H9 (cell line): ENCODE measurements around the gene COASY. TPM values are rescaled to one million over a fixed set of nuclear protein-coding genes. Genes with fewer than 3 reads are reported as not detected.

Experiments used
- DNase-seq: peaks from one replicate; pipeline ENCODE4 v3.0.0-alpha.2; 2017
- H2AFZ ChIP-seq: one replicate; pipeline ENCODE4 v1.6.1; 2013; ENCODE audit warnings: mild to moderate bottlenecking, low read length, control low read depth, moderate library complexity
- H2AK5ac ChIP-seq: 2 replicates; pipeline ENCODE4 v1.6.1; 2013; ENCODE audit warnings: low read length, control low read depth, mixed read lengths; ENCODE audit not compliant: insufficient read length
- H2BK120ac ChIP-seq: one replicate; pipeline ENCODE4 v1.6.1; 2013; ENCODE audit warnings: low read depth, mild to moderate bottlenecking, low read length, control low read depth, inconsistent platforms; ENCODE audit not compliant: poor library complexity, severe bottlenecking
- H2BK12ac ChIP-seq: 2 replicates; pipeline ENCODE4 v1.6.1; 2013; ENCODE audit warnings: low read length, control low read depth, mixed read lengths, low read depth; ENCODE audit not compliant: insufficient read length
- H2BK15ac ChIP-seq: 2 replicates; pipeline ENCODE4 v1.6.1; 2013; ENCODE audit warnings: low read depth, low read length, control low read depth
- H2BK20ac ChIP-seq: one replicate; pipeline ENCODE4 v1.6.1; 2013; ENCODE audit warnings: low read depth, mild to moderate bottlenecking, low read length, control low read depth, inconsistent platforms; ENCODE audit not compliant: poor library complexity, severe bottlenecking
- H2BK5ac ChIP-seq: 2 replicates; pipeline ENCODE4 v1.6.1; 2013; ENCODE audit warnings: low read length, control low read depth, mixed read lengths; ENCODE audit not compliant: insufficient read length
- H3K14ac ChIP-seq: 2 replicates; pipeline ENCODE4 v1.6.1; 2013; ENCODE audit warnings: low read length, control low read depth; ENCODE audit not compliant: insufficient read depth
- H3K18ac ChIP-seq: 2 replicates; pipeline ENCODE4 v1.6.1; 2013; ENCODE audit warnings: low read depth, mild to moderate bottlenecking, mixed read lengths, low read length, control low read depth; ENCODE audit not compliant: insufficient read length
- H3K23ac ChIP-seq: 2 replicates; pipeline ENCODE4 v1.6.1; 2013; ENCODE audit warnings: low read length, control low read depth, mixed read lengths, low read depth; ENCODE audit not compliant: insufficient read length
- H3K23me2 ChIP-seq: 2 replicates; pipeline ENCODE4 v1.6.1; 2013; ENCODE audit warnings: low read depth, mild to moderate bottlenecking, mixed read lengths, low read length, control low read depth; ENCODE audit not compliant: insufficient read length, poor library complexity, severe bottlenecking
- H3K27ac ChIP-seq: 2 replicates; pipeline ENCODE4 v1.5.1; 2013; ENCODE audit warnings: low read length, control low read depth, mixed read lengths, low read depth; ENCODE audit not compliant: insufficient read length
- H3K27me3 ChIP-seq: 2 replicates; pipeline ENCODE4 v1.6.1; 2013; ENCODE audit warnings: low read length, control low read depth, inconsistent platforms; ENCODE audit not compliant: insufficient read depth
- H3K4ac ChIP-seq: 2 replicates; pipeline ENCODE4 v1.6.1; 2013; ENCODE audit warnings: low read depth, mild to moderate bottlenecking, control low read depth, inconsistent platforms, low read length, moderate library complexity
- H3K4me1 ChIP-seq: 2 replicates; pipeline ENCODE4 v1.6.1; 2013; ENCODE audit warnings: low read length, control low read depth, inconsistent platforms; ENCODE audit not compliant: insufficient read depth
- H3K4me2 ChIP-seq: 2 replicates; pipeline ENCODE4 v1.6.1; 2013; ENCODE audit warnings: low read length, control low read depth, mixed read lengths; ENCODE audit not compliant: insufficient read length, insufficient read depth
- H3K56ac ChIP-seq: 2 replicates; pipeline ENCODE4 v1.6.1; 2013; ENCODE audit warnings: low read depth, mild to moderate bottlenecking, mixed read lengths, low read length, control low read depth; ENCODE audit not compliant: insufficient read length
- H3K79me1 ChIP-seq: 2 replicates; pipeline ENCODE4 v1.6.1; 2013; ENCODE audit warnings: low read depth, mild to moderate bottlenecking, moderate library complexity, low read length, control low read depth, inconsistent platforms; ENCODE audit not compliant: insufficient read depth, poor library complexity, severe bottlenecking
- H3K79me2 ChIP-seq: 2 replicates; pipeline ENCODE4 v1.6.1; 2013; ENCODE audit warnings: low read length, control low read depth, inconsistent platforms; ENCODE audit not compliant: insufficient read depth
- H3K9ac ChIP-seq: 2 replicates; pipeline ENCODE4 v1.6.1; 2013; ENCODE audit warnings: low read length, control low read depth, mixed read lengths; ENCODE audit not compliant: insufficient read length; ENCODE audit errors: extremely low read depth
- H3K9me3 ChIP-seq: one replicate; pipeline ENCODE4 v1.6.1; 2013; ENCODE audit warnings: low read depth, low read length, inconsistent platforms; ENCODE audit not compliant: control insufficient read depth
- H3T11ph ChIP-seq: one replicate; pipeline ENCODE4 v1.6.1; 2013; ENCODE audit warnings: mild to moderate bottlenecking, low read length, control low read depth, inconsistent platforms
- H4K20me1 ChIP-seq: one replicate; pipeline ENCODE4 v1.6.1; 2013; ENCODE audit not compliant: control insufficient read depth, insufficient read length, insufficient read depth
- H4K5ac ChIP-seq: 2 replicates; pipeline ENCODE4 v1.6.1; 2013; ENCODE audit warnings: low read depth, mild to moderate bottlenecking, mixed read lengths, low read length, control low read depth; ENCODE audit not compliant: insufficient read length
- H4K8ac ChIP-seq: replicated peaks from 2 replicates; pipeline ENCODE4 v1.6.1; 2013; ENCODE audit warnings: low read length, control low read depth, mixed read lengths, low read depth; ENCODE audit not compliant: insufficient read length
- H4K91ac ChIP-seq: 2 replicates; pipeline ENCODE4 v1.6.1; 2013; ENCODE audit warnings: low read depth, mild to moderate bottlenecking, moderate library complexity, mixed read lengths, low read length, control low read depth; ENCODE audit not compliant: insufficient read length
- H3K27ac Mint-ChIP-seq, 3 experiments: 2 replicates in 2 of 3; 3 replicates in 1 of 3; pipeline ENCODE4 v1.8.0; 2020 to 2021; ENCODE audit warnings: mixed read lengths in 3 of 3, mild to moderate bottlenecking in 1 of 3, moderate library complexity in 1 of 3
- H3K27me3 Mint-ChIP-seq: 2 replicates; pipeline ENCODE4 v1.8.0; 2021; ENCODE audit warnings: low read depth, mild to moderate bottlenecking, moderate library complexity, mixed read lengths
- H3K36me3 Mint-ChIP-seq, 3 experiments: 2 replicates in 2 of 3; 3 replicates in 1 of 3; pipeline ENCODE4 v1.8.0; 2020 to 2021; ENCODE audit warnings: low read depth in 3 of 3, mixed read lengths in 3 of 3; ENCODE audit not compliant: insufficient read depth in 1 of 3
- H3K4me1 Mint-ChIP-seq, 2 experiments: 2 replicates each; pipeline ENCODE4 v1.8.0; 2020; ENCODE audit warnings: mixed read lengths in 2 of 2
- H3K4me3 Mint-ChIP-seq, 2 experiments: 2 replicates in 1 of 2; 3 replicates in 1 of 2; pipeline ENCODE4 v1.8.0; 2020 to 2021; ENCODE audit warnings: mild to moderate bottlenecking in 2 of 2, mixed read lengths in 2 of 2, moderate library complexity in 1 of 2
- H3K9me3 Mint-ChIP-seq, 2 experiments: 2 replicates in 1 of 2; 3 replicates in 1 of 2; pipeline ENCODE4 v1.8.0; 2020; ENCODE audit warnings: mild to moderate bottlenecking in 2 of 2, mixed read lengths in 2 of 2, moderate library complexity in 1 of 2
- CTCF ChIP-seq: fragments of 200-600 bp; sonication (generic); conservative IDR thresholded peaks from 3 replicates; pipeline ENCODE4 v1.8.0; 2021; ENCODE audit warnings: antibody characterized with exemption, mild to moderate bottlenecking
- WGBS: extraction: QIAGEN DNeasy Blood & Tissue Kit; methylation state at CpG from one replicate; pipeline ENCODE4 v1.1.7; 2013; ENCODE audit warnings: missing lambda C conversion rate, low lambda C conversion rate, mixed read lengths; ENCODE audit not compliant: insufficient read length; ENCODE audit errors: extremely low coverage; 5-methylcytosine and 5-hydroxymethylcytosine counted together
- total RNA-seq: library from RNA; stranded (reverse); gene quantifications from 2 replicates; pipeline ENCODE4 v1.2.1, GENCODE V29; 2021

The COASY gene
- total RNA-seq, 1 experiment from 2014 or later, result 84.1 TPM

GRCh38 chr17:42584880-42585279, 22.9 kb downstream of the COASY start:
- Mint-ChIP-seq H3K27ac (no peak overlapping the region; a peak in 1 of 7 replicates), H3K27me3 (no peaks in the 10 kb centered on the region), H3K36me3 (peaks cover 18 to 84% (median 64%) of the 10 kb centered on the region in 3 experiments; a peak in 6 of 7 replicates), H3K9me3 (no peaks in the 10 kb centered on the region), H3K4me3 (no peak overlapping the region), H3K4me1 (no peaks in the 10 kb centered on the region)
- no CpG with 5 or more reads among the region's 9 CpGs for WGBS
- no peaks in the 10 kb centered on the region for H3K79me1 ChIP-seq
- H4K91ac ChIP-seq, result no peak overlapping the region
- no peak overlapping the region for H3K18ac ChIP-seq
- H2BK15ac ChIP-seq, result no peak overlapping the region
- H4K5ac ChIP-seq, result no peak overlapping the region
- no peak overlapping the region for H3K4ac ChIP-seq
- H3K56ac ChIP-seq, result no peak overlapping the region
- DNase-seq, result no peak
- no peak overlapping the region for H3T11ph ChIP-seq
- no peak overlapping the region for H2BK120ac ChIP-seq
- no peak for TF ChIP-seq CTCF
- no peak overlapping the region for H3K14ac ChIP-seq
- H3K23ac ChIP-seq, result no peak overlapping the region
- H2BK5ac ChIP-seq, result no peak overlapping the region
- H2AK5ac ChIP-seq, result no peak overlapping the region
- H3K9ac ChIP-seq, result no peak overlapping the region
- H3K27me3 ChIP-seq, result no peaks in the 10 kb centered on the region; the same call in 1 of the 2 replicates
- H2BK20ac ChIP-seq, result no peak overlapping the region
- H3K79me2 ChIP-seq, result no peaks in the 10 kb centered on the region
- H4K20me1 ChIP-seq, result no peaks in the 10 kb centered on the region
- H3K27ac ChIP-seq, result no peak overlapping the region
- no peak overlapping the region for H2AFZ ChIP-seq
- no peaks in the 10 kb centered on the region for H3K9me3 ChIP-seq
- no peaks in the 10 kb centered on the region for H3K4me1 ChIP-seq
- no peak overlapping the region for H4K8ac ChIP-seq
- no peak overlapping the region for H2BK12ac ChIP-seq
- no peaks in the 10 kb centered on the region for H3K23me2 ChIP-seq
- no peak overlapping the region for H3K4me2 ChIP-seq
